ENCODE results near the gene TCF7. TPM values are rescaled to one million over a fixed set of nuclear protein-coding genes. Genes with fewer than 3 reads are reported as not detected.

TCF7 gene
- total and polyA plus RNA-seq, 7 donors = 0.24 to 2.6 (median 1.0) TPM

GRCh38 chr5:134177369-134178095, 63.1 kb downstream of the TCF7 start:
- H3K4me3 ChIP-seq = peak overlapping the region; percentile 99
- H3K4me1 ChIP-seq = peaks cover 32% of the 10 kb centered on the region
- peak overlapping the region; percentile 100 for H3K27ac ChIP-seq
- H3K36me3 ChIP-seq (ENCODE audit: insufficient read depth in 1 of 2, low read depth in 1 of 2) = peaks cover 0 to 12% of the 10 kb centered on the region in 2 donors
- H3K27me3 ChIP-seq (ENCODE audit: insufficient read depth in 3 of 3, low read length in 2 of 3) = no peaks in the 10 kb centered on the region
- H3K9me3 ChIP-seq = no peaks in the 10 kb centered on the region
- ATAC-seq (peak; percentile 70 to 74 (median 73)), DNase-seq (peak; percentile 72 to 86)
- intact Hi-C loops (cut with DNase I) = no loop called here
- WGBS, 3 donors = 9 to 15% (median 10%) methylated on average over 29 of the region's 29 CpGs
- no peak for TF ChIP-seq CTCF (IDR thresholded peaks at IDR 0.05)

- H3K36me3 ChIP-seq (ENCODE audit: insufficient read depth in 1 of 2, low read depth in 1 of 2) = peaks cover 0 to 7% of the 10 kb centered on the region in 2 donors
- peak in 1 of 4 donors; percentile 11 for ATAC-seq
- peak overlapping the region; percentile 99 for H3K4me3 ChIP-seq
- intact Hi-C loops (cut with DNase I) = no loop called here
- no peak for DNase-seq
- H3K27ac ChIP-seq = peak overlapping the region; percentile 100
- no peaks in the 10 kb centered on the region for H3K27me3 ChIP-seq (ENCODE audit: insufficient read depth in 3 of 3, low read length in 2 of 3)
- WGBS, 3 donors = 64 to 70% (median 65%) methylated on average over 3 of the region's 3 CpGs
- TF ChIP-seq CTCF (IDR thresholded peaks at IDR 0.05) = no peak
- peaks cover 32% of the 10 kb centered on the region for H3K4me1 ChIP-seq
- H3K9me3 ChIP-seq = no peaks in the 10 kb centered on the region
These were observed 63.6 kb downstream of the TCF7 start for GRCh38 chr5:134178096-134178419.

GRCh38 chr5:134183481-134183880, 69.0 kb downstream of the TCF7 start:
- H3K27ac ChIP-seq = no peak overlapping the region
- no peaks in the 10 kb centered on the region for H3K36me3 ChIP-seq (ENCODE audit: insufficient read depth in 1 of 2, low read depth in 1 of 2)
- DNase-seq (no peak), ATAC-seq (no peak)
- H3K4me1 ChIP-seq = peaks cover 1% of the 10 kb centered on the region
- no peaks in the 10 kb centered on the region for H3K9me3 ChIP-seq
- no peak for TF ChIP-seq CTCF (IDR thresholded peaks at IDR 0.05)
- H3K4me3 ChIP-seq = no peak overlapping the region
- intact Hi-C loops (cut with DNase I) = loop anchor here in 1 of 2 donors (5.0 to 10.0 kb wide), 2 partner anchors 39 to 401 kb away; no protein-coding TSS in a partner anchor
- no peaks in the 10 kb centered on the region for H3K27me3 ChIP-seq (ENCODE audit: insufficient read depth in 3 of 3, low read length in 2 of 3)

GRCh38 chr5:134184155-134185135, 70.0 kb downstream of the TCF7 start:
- Histone ChIP-seq H3K27ac (no peak overlapping the region), H3K4me3 (no peak overlapping the region), H3K36me3 (ENCODE audit: insufficient read depth in 1 of 2, low read depth in 1 of 2) (no peaks in the 10 kb centered on the region), H3K4me1 (no peaks in the 10 kb centered on the region), H3K9me3 (no peaks in the 10 kb centered on the region), H3K27me3 (ENCODE audit: insufficient read depth in 3 of 3, low read length in 2 of 3) (no peaks in the 10 kb centered on the region)
- WGBS, 3 donors = 53 to 64% (median 56%) methylated on average over 11 of the region's 11 CpGs
- peak; percentile 64 to 84 for DNase-seq
- ATAC-seq = peak; percentile 91 to 94 (median 92)
- peak; percentile 95 for TF ChIP-seq CTCF (IDR thresholded peaks at IDR 0.05)
- intact Hi-C loops (cut with DNase I) = loop anchor here (1.0 to 10.0 kb wide), 4 partner anchors 38 to 400 kb away; no protein-coding TSS in a partner anchor

All from psoas muscle (tissue), 8 donors.